Eye (tissue), 1 donor: Measurements from ENCODE around the gene PAPPA.

Experiments
- DNase-seq: peaks from one replicate; pipeline ENCODE4 v3.0.0-alpha.2; 2015

The PAPPA gene

GRCh38 chr9:116152390-116152789 is 1.2 kb upstream of the PAPPA start:
- peak; percentile 66 for DNase-seq

GRCh38 chr9:116152941-116153764 is 438 bp upstream of the PAPPA start:
- peak; percentile 69 for DNase-seq

GRCh38 chr9:116154334-116154975 is 864 bp downstream of the PAPPA start:
- DNase-seq: peak; percentile 74

GRCh38 chr9:116154976-116155697 is 1.5 kb downstream of the PAPPA start:
- peak; percentile 85 for DNase-seq

- DNase-seq: no peak
These were observed 2.1 kb downstream of the PAPPA start for GRCh38 chr9:116155698-116156039.

- DNase-seq: peak; percentile 86
These were observed 3.2 kb downstream of the PAPPA start for GRCh38 chr9:116156621-116157314.

- DNase-seq: peak; percentile 40
These were observed 4.0 kb downstream of the PAPPA start for GRCh38 chr9:116157436-116158138.

GRCh38 chr9:116160676-116161571 is 7.3 kb downstream of the PAPPA start:
- DNase-seq: no peak

GRCh38 chr9:116162241-116162781 is 8.7 kb downstream of the PAPPA start:
- DNase-seq: no peak

GRCh38 chr9:116163293-116164055 is 9.9 kb downstream of the PAPPA start:
- no peak for DNase-seq

GRCh38 chr9:116165912-116166311 is 12.3 kb downstream of the PAPPA start:
- DNase-seq: peak; percentile 10

- no peak for DNase-seq
These were observed 13.1 kb downstream of the PAPPA start for GRCh38 chr9:116166713-116167112.

GRCh38 chr9:116168231-116168630 is 14.6 kb downstream of the PAPPA start:
- no peak for DNase-seq

- DNase-seq: no peak
These were observed 18.6 kb downstream of the PAPPA start for GRCh38 chr9:116172216-116172615.

GRCh38 chr9:116174347-116174746 is 20.8 kb downstream of the PAPPA start:
- no peak for DNase-seq

GRCh38 chr9:116175614-116176013 is 22.0 kb downstream of the PAPPA start:
- DNase-seq: no peak

- no peak for DNase-seq
These were observed 25.1 kb downstream of the PAPPA start for GRCh38 chr9:116178481-116179211.

- peak; percentile 91 for DNase-seq
These were observed 26.0 kb downstream of the PAPPA start for GRCh38 chr9:116179568-116179967.

- DNase-seq: no peak
These were observed 28.4 kb downstream of the PAPPA start for GRCh38 chr9:116181853-116182610.
